ENCODE results near the gene GPSM1.

- TF ChIP-seq, protein P1, sequence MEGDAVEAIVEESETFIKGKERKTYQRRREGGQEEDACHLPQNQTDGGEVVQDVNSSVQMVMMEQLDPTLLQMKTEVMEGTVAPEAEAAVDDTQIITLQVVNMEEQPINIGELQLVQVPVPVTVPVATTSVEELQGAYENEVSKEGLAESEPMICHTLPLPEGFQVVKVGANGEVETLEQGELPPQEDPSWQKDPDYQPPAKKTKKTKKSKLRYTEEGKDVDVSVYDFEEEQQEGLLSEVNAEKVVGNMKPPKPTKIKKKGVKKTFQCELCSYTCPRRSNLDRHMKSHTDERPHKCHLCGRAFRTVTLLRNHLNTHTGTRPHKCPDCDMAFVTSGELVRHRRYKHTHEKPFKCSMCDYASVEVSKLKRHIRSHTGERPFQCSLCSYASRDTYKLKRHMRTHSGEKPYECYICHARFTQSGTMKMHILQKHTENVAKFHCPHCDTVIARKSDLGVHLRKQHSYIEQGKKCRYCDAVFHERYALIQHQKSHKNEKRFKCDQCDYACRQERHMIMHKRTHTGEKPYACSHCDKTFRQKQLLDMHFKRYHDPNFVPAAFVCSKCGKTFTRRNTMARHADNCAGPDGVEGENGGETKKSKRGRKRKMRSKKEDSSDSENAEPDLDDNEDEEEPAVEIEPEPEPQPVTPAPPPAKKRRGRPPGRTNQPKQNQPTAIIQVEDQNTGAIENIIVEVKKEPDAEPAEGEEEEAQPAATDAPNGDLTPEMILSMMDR (IDR thresholded peaks at IDR 0.05), result no peak
- no peak for TF ChIP-seq EZH2 (IDR thresholded peaks at IDR 0.05; ENCODE audit: borderline replicate concordance, insufficient read depth, low read depth, low read length, poor library complexity, severe bottlenecking)
Measured at GRCh38 chr9:136287960-136288753, 39.2 kb upstream of the GPSM1 start.

Measured in B cell (primary cell).